Keratinocyte (primary cell): ENCODE measurements around the gene ZNF688. TPM values are rescaled to one million over a fixed set of nuclear protein-coding genes. Genes with fewer than 3 reads are reported as not detected.

Experiments used
- DNase-seq: peaks from one replicate; pipeline ENCODE4 v3.0.0-alpha.2; 2011; ENCODE audit warnings: low read depth, missing footprints, low spot score
- FAIRE-seq: peaks from 2 replicates; lab custom pipeline; 2011; peaks lifted over from hg19 to GRCh38; lab: Jason Lieb, UNC
- H2AFZ ChIP-seq: 2 replicates; pipeline ENCODE4 v1.6.0; 2012; ENCODE audit warnings: low read length, control low read depth, inconsistent platforms; ENCODE audit not compliant: control insufficient read depth
- H3K27ac ChIP-seq: 2 replicates; pipeline ENCODE4 v1.5.1; 2011; ENCODE audit warnings: low read length; ENCODE audit not compliant: control insufficient read depth, insufficient read depth
- H3K27me3 ChIP-seq: 3 replicates; pipeline ENCODE4 v1.6.0; 2011; ENCODE audit warnings: low read length; ENCODE audit not compliant: control insufficient read depth, insufficient read depth; ENCODE audit errors: extremely low read depth
- H3K36me3 ChIP-seq, 2 experiments: 2 replicates in 1 of 2; 3 replicates in 1 of 2; pipeline ENCODE4 v1.5.1; 2011; ENCODE audit warnings: low read length in 2 of 2, mild to moderate bottlenecking in 1 of 2; ENCODE audit not compliant: control insufficient read depth in 2 of 2, insufficient read depth in 2 of 2; ENCODE audit errors: extremely low read depth in 1 of 2
- H3K4me1 ChIP-seq: 3 replicates; pipeline ENCODE4 v1.5.1; 2011; ENCODE audit warnings: low read length; ENCODE audit not compliant: control insufficient read depth, insufficient read depth; ENCODE audit errors: extremely low read depth
- H3K4me2 ChIP-seq: 3 replicates; pipeline ENCODE4 v1.6.0; 2011; ENCODE audit warnings: low read depth, low read length; ENCODE audit not compliant: control insufficient read depth, insufficient read depth; ENCODE audit errors: extremely low read depth
- H3K4me3 ChIP-seq, 3 experiments: fragments of 200-600 bp in 1 of 3; sonication (generic) in 1 of 3; 2 replicates in 2 of 3; 3 replicates in 1 of 3; pipeline ENCODE4 v1.5.1; 2011 to 2016; ENCODE audit warnings: low read length in 3 of 3, mild to moderate bottlenecking in 3 of 3, control low read depth in 2 of 3, inconsistent platforms in 1 of 3, low read depth in 1 of 3, mixed read lengths in 1 of 3, mixed run types in 1 of 3, moderate library complexity in 1 of 3; ENCODE audit not compliant: control insufficient read depth in 2 of 3, insufficient read depth in 2 of 3; ENCODE audit errors: extremely low read depth in 1 of 3
- H3K79me2 ChIP-seq: 2 replicates; pipeline ENCODE4 v1.6.0; 2012; ENCODE audit warnings: low read length; ENCODE audit not compliant: control insufficient read depth, insufficient read depth
- H3K9ac ChIP-seq: 3 replicates; pipeline ENCODE4 v1.6.0; 2011; ENCODE audit warnings: low read length; ENCODE audit not compliant: control insufficient read depth, insufficient read depth; ENCODE audit errors: extremely low read depth
- H3K9me1 ChIP-seq: 3 replicates; pipeline ENCODE4 v1.6.0; 2011; ENCODE audit warnings: low read length; ENCODE audit not compliant: control insufficient read depth, insufficient read depth; ENCODE audit errors: extremely low read depth
- H3K9me3 ChIP-seq: 2 replicates; pipeline ENCODE4 v1.5.1; 2012; ENCODE audit warnings: low read depth, low read length; ENCODE audit not compliant: control insufficient read depth
- H4K20me1 ChIP-seq: 3 replicates; pipeline ENCODE4 v1.6.0; 2011; ENCODE audit warnings: low read length; ENCODE audit not compliant: control insufficient read depth, insufficient read depth; ENCODE audit errors: extremely low read depth
- EZH2 ChIP-seq: IDR thresholded peaks from one replicate; pipeline ENCODE4 v1.6.1; 2012; ENCODE audit warnings: inconsistent platforms, mild to moderate bottlenecking, low read length, moderate library complexity
- dilution Hi-C: fragments of 300-500 bp; cut with MboI; formaldehyde crosslinking; loops from one replicate; pipeline ENCODE4 v1.7.0; 2020; ENCODE audit warnings: low sequenced_read_pairs; ENCODE audit not compliant: extremely low pct_ligation_motif_present
- polyA plus RNA-seq, 5 experiments: library from polyadenylated mRNA; depleted of rRNA in 3 of 5; stranded (reverse) in 3 of 5; stranded (forward) in 1 of 5; unstranded in 1 of 5; fragments of >200 nt; gene quantifications; 1 replicate in 1 of 5; 2 replicates in 3 of 5; 3 replicates in 1 of 5; pipeline versions ENCODE4 v1.2.1 to v1.2.3, GENCODE V29; 2011 to 2012; ENCODE audit warnings: missing spikeins in 2 of 5, low read depth in 1 of 5, low replicate concordance in 1 of 5
- TF ChIP-seq, protein P1 (sequence below), 3 experiments: IDR thresholded peaks in 1 of 3; conservative IDR thresholded peaks in 1 of 3; optimal IDR thresholded peaks in 1 of 3; 2 replicates in 2 of 3; 3 replicates in 1 of 3; pipeline versions ENCODE3 to v1.5.1; 2011; ENCODE audit warnings: low read length in 3 of 3, mild to moderate bottlenecking in 3 of 3, moderate library complexity in 2 of 3, control low read depth in 1 of 3, inconsistent platforms in 1 of 3; ENCODE audit not compliant: insufficient read depth in 2 of 3; ENCODE audit errors: extremely low read depth in 1 of 3

ZNF688 gene
- polyA plus RNA-seq, 1 donor (not counting 4 experiments of a cell fraction or from before 2014, with no cell fraction given): 4.9 TPM

- DNase-seq (no peak), FAIRE-seq (peak; percentile 95)
- Histone ChIP-seq H3K4me3 (peak overlapping the region; percentile 49 to 71 (median 63)), H3K27me3 (no peaks in the 10 kb centered on the region), H3K79me2 (no peaks in the 10 kb centered on the region), H3K9me1 (no peaks in the 10 kb centered on the region), H2AFZ (peak overlapping the region; percentile 65), H3K9me3 (no peaks in the 10 kb centered on the region), H3K4me1 (peaks cover 20% of the 10 kb centered on the region), H3K27ac (peak overlapping the region; percentile 91), H3K4me2 (peak overlapping the region; percentile 96), H3K9ac (peak overlapping the region; percentile 93), H4K20me1 (no peaks in the 10 kb centered on the region), H3K36me3 (no peaks in the 10 kb centered on the region)
- TF ChIP-seq, protein P1, sequence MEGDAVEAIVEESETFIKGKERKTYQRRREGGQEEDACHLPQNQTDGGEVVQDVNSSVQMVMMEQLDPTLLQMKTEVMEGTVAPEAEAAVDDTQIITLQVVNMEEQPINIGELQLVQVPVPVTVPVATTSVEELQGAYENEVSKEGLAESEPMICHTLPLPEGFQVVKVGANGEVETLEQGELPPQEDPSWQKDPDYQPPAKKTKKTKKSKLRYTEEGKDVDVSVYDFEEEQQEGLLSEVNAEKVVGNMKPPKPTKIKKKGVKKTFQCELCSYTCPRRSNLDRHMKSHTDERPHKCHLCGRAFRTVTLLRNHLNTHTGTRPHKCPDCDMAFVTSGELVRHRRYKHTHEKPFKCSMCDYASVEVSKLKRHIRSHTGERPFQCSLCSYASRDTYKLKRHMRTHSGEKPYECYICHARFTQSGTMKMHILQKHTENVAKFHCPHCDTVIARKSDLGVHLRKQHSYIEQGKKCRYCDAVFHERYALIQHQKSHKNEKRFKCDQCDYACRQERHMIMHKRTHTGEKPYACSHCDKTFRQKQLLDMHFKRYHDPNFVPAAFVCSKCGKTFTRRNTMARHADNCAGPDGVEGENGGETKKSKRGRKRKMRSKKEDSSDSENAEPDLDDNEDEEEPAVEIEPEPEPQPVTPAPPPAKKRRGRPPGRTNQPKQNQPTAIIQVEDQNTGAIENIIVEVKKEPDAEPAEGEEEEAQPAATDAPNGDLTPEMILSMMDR (optimal IDR thresholded peaks at IDR 0.05 in 1 of 3, IDR thresholded peaks at IDR 0.05 in 1 of 3, conservative IDR thresholded peaks at IDR 0.05 in 1 of 3; ENCODE audit: extremely low read depth in 1 of 3, insufficient read depth in 2 of 3, low read length in 3 of 3): no peak
- TF ChIP-seq EZH2: no peak
- dilution Hi-C loops: no loop called here
Measured at GRCh38 chr16:30527635-30528178, 43.8 kb downstream of the ZNF688 start.

DNA sequence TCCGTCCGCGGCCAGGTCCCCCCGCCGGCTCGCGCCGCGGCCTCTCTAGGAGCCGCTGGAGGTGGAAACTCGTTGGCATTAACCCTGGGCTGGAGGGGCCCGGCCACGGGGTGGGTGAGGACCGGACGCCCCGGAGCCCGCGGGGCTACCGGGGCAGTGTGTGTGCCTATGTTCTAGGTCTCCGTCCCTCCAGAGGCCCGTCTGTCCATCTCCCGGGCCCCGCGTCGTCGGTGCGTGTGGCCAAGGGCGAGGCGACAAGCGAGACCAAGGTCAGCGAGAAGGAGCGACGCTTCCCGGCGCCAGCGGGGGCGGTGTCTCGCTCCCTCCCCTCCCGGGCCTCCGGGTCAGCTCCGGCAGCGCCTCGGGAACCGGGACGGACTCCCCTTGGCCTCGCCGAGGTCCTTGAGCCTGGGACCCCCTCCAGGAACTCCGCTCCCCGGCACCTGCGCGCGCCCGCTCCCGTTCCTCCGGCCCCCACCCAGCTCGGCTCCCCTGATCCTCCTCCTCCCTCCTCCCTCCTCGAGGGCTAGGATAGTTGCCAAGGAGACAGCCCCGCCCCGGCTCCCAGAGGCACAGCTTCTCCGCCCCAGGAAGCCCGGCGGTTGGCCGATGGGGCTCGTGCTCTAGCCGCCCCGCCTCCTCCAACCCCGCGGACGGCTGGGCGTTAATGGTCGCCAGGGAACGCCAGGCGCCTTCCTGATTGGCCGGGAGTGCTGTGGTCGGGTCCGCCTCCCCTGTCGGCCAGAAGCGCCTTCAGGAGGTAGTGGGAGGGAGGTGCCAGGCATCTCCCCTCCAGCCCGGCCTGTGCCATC lies 44.5 kb downstream of the ZNF688 start:
- Histone ChIP-seq H3K4me2 (peak overlapping the region; percentile 96), H3K9ac (peak overlapping the region; percentile 93), H3K27me3 (no peaks in the 10 kb centered on the region), H3K9me1 (no peaks in the 10 kb centered on the region), H3K4me1 (peaks cover 20% of the 10 kb centered on the region), H3K27ac (peak overlapping the region; percentile 91), H2AFZ (peak overlapping the region; percentile 77), H3K9me3 (no peaks in the 10 kb centered on the region), H4K20me1 (no peaks in the 10 kb centered on the region), H3K79me2 (no peaks in the 10 kb centered on the region), H3K36me3 (no peaks in the 10 kb centered on the region), H3K4me3 (peak overlapping the region; percentile 63 to 84 (median 76))
- TF ChIP-seq, protein P1 (optimal IDR thresholded peaks at IDR 0.05 in 1 of 3, IDR thresholded peaks at IDR 0.05 in 1 of 3, conservative IDR thresholded peaks at IDR 0.05 in 1 of 3; ENCODE audit: extremely low read depth in 1 of 3, insufficient read depth in 2 of 3, low read length in 3 of 3): peak; percentile 12 to 53 (median 31)
- no peak for TF ChIP-seq EZH2
- DNase-seq (peak; percentile 78), FAIRE-seq (no peak)
- dilution Hi-C loops: no loop called here
